HG03196 (cell line): ENCODE results near the gene JMJD6.
A peak's percentile ranks its signal among the peaks of the same experiment; 100 is the strongest.

Experiments used
- ATAC-seq: cut with Tn5 transposase; IDR thresholded peaks from one replicate; pipeline ENCODE4 v1.9.1; 2021; ENCODE audit not compliant: unreplicated experiment

The JMJD6 gene

DNA sequence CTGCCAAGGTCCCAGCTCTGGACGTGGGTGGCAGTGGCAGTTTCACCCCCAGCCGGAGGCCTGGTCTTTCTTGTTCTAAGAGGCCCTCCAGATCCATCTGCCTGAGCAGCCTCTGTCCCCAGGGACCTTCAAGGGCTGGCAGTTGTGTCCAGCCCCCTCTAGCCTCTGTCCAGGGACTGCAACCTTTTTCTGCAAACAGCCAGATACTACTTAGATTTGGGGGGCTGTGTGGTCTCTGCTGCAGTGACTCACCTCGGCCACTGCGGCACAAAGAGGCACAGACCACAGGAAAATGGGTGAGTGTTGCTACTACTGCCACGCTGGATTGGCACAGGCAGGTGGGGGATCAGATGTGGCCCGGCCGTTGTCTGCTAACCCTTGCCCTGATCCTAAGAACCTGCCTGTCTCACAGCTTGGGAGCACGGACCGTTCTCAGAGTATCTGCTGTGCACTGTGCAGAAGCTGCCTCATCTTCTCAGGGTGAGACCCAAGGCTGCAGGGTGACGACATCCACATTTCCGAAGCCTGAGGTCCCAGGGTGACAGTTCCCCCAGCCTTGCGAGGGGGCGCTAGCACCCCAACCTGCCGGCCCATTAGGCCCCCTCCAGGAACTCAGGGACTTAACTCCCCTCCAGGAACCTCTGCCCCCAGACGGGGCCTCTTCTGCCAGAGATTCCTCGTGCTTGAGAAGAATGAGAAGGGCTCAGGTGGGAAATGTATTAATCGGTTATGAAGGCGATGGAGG is 43.2 kb downstream of the JMJD6 start:
- ATAC-seq, result no peak

- no peak for ATAC-seq
These were observed 44.1 kb downstream of the JMJD6 start for GRCh38 chr17:76682296-76682695.

DNA sequence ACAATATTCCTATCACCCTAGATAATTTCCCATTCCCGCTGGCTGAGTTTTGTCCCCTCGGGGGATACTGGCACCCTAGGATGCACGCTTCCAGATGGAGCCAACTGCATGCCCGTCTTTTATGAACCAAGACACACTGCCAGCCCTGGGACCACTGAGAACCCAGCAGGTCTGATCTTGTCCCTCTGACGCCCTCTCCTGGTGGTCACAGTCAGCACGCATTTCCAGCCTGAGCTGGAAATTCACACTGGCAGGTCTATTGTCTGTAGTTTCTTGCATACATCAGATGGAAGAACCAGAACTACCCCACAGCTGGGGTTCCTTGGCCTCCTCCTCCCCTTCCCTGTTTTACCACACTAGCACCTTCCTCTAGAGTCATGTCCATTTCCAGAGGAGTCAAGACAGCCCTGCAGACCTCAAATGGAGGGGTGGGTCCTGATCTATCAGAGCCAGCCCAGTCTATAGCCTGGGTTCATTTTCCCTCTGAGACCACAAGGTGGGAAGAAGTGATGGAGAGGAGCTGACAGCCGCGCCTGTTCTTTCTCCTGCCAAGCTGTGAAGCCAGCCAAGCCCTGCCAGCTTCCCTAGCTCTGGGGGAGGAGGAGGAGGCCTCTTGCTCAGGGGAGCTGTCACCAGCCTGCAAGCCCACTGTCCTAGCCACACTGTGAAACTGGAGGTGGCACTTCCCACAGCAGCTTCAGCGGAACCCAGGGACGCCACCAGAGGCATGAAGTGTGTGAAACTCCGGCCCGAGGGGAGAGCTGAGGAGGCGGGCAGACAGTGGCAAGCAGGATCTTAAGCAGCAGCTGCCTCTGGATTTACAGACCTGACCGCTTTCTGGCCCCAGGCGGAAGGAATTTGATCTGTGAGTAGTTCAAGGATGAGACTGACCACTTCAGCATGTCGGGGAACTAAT is 44.9 kb downstream of the JMJD6 start:
- no peak for ATAC-seq

DNA sequence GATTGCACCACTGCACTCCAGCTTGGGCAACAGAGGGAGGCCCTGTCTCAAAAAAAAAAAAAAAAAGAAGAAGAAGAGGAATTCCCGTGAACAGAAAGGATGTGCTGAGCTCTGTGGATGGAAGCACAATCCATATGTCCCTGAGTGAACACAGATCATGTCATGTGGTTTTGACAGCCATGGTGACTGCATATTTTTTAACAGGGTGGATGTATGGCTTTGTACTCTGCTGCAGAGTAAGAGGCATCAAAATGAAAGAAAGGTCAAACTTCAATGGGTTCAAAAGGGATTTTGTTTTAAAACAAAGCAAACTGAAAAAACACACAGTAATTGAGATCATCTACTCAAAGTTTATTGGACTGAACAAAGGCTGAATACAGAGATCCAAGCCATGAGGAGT is 47.2 kb downstream of the JMJD6 start:
- ATAC-seq, result no peak

- no peak for ATAC-seq
These were observed 48.1 kb downstream of the JMJD6 start for GRCh38 chr17:76678330-76678729.

DNA sequence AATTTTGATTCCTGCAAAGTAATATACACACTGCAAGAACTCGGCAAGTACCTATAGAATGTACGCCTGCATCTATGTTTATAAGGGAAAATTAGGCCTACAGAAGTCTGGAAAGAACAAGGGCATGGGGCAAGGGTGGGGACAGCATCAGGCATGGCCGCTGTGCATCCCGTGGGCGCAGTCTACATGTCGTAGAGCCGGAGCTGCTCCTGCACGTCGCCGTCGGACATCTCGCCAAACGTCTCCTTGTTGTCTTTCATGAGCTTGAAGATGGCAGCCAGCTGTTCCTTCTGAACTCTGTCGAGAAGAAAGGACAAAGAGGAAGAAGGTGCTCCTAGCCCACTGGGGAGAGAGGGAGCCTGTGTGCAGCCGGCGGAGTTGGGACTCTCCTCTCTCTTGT is 49.0 kb downstream of the JMJD6 start:
- no peak for ATAC-seq

GRCh38 chr17:76676629-76677028 is 49.8 kb downstream of the JMJD6 start:
- ATAC-seq, result no peak

DNA sequence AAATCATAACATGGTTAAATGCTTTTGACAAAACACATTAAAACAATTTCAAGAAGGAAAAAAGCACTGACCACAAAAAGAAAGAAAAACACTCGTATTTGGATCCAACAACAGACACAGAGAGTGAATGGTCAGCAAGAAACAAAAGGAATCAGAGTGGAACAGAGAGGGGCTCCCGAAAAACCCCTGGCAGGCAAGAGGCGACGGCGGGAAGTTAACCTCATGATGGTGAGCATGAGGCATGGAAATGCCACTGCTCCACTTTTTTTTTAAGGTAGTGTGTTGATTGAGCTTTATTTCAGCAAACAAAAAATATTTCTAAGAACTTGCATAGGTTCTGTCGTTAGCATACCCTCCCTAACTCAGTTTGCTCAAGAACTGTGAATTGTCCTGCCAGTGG is 50.8 kb downstream of the JMJD6 start:
- ATAC-seq, result no peak

DNA sequence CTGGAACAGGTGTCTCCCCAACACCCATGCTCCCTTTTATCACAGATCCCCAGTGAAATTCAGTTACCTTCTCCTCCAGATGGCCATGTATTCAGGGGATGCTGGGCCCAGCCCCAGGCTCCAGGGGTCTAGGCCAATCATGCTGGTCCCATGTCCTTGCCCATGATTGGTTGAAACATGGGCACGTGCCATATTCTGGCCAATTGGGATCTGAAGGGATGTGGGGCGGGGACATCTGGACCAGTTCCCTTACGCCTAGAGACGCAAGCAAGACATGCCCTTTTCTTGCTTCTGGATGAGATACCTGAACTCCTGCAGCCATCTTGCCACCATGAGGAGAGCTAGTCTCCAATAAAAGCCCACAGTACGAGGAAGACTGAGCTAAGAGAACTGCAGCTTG is 51.8 kb downstream of the JMJD6 start:
- no peak for ATAC-seq

DNA sequence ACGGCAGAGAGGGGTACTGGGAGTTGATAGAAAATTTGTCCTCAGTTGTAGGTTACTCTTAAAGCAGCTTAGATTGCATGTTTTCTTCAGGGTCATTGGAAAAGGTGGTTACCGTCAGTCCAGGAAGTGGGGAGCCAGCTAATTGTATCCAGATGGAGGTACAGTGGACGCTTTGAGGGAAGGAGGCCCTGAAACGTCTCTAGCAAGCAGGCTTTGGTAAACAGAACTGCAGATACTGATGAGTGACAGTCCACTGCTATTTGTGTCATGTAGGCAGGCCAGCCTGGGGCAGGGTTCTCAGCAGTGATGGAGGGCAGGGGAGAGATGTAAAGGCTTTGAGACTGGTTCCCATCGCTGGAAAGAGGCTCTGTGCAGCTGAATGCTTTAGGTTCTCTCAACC is 52.7 kb downstream of the JMJD6 start:
- ATAC-seq, result no peak

DNA sequence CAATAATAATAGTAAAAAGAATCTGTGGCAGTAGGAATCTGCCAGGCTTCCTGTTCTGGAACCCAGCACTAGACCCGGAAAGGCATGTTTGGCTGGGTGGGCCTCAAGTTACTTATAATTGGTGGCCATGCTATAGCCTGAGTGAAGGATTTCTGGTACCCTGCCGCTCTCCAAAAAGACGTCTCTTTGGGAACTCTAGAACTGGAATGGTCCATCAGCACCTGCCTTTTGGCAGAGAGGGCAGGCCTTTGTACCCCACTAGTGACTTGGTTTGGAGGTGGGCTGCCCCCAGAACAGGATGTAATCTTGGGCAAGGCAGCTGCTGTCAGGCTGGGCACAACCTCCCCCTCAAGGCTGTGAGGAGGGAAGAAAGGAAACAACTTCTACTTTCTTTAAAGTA is 53.5 kb downstream of the JMJD6 start:
- no peak for ATAC-seq

GRCh38 chr17:76672270-76672851 is 54.0 kb downstream of the JMJD6 start:
- no peak for ATAC-seq

DNA sequence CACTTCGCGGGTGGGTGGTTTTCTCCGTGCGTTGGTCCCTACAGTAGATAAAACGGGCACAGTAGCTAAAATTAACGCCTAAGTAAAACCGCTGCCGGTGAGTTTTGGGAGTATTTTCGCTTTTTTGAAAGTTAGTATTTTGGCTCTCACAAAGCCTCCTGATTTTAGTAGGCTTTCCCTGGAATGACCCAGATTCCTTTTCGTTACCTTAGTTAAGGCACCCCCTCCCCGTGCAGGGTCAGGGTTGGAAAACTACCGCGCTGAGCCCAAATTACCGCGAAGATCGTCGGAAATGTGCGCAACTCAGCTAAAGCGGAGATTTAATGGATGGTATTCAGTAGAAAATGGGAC is 54.5 kb downstream of the JMJD6 start:
- no peak for ATAC-seq

GRCh38 chr17:76671123-76671911 is 55.1 kb downstream of the JMJD6 start:
- ATAC-seq, result peak; percentile 98

- ATAC-seq, result no peak
These were observed 55.7 kb downstream of the JMJD6 start for GRCh38 chr17:76670718-76671122.

GRCh38 chr17:76670020-76670717 is 56.2 kb downstream of the JMJD6 start:
- no peak for ATAC-seq
